ENCODE results near the gene RAB37.

GRCh38 chr17:74756891-74757290 lies 19.8 kb downstream of the RAB37 start:
- TF ChIP-seq CTCF (conservative IDR thresholded peaks at IDR 0.05) (no peak), ZFX (IDR thresholded peaks at IDR 0.05) (no peak)

All from C4-2B (cell line).